Colonic mucosa (tissue), 4 donors: ENCODE measurements around the gene DENND6B. TPM values are rescaled to one million over a fixed set of nuclear protein-coding genes. Genes with fewer than 3 reads are reported as not detected.
"Not testable (repeated sequence)": the region's sequence is repeated elsewhere in the genome, so short reads cannot be mapped to it uniquely, and the experiment has no call there.

Experiments used
- DNase-seq: peaks from one replicate; pipeline ENCODE4 v3.0.0-alpha.2; 2020
- H3K27ac ChIP-seq: fragments of 200-600 bp; one replicate; pipeline ENCODE4 v1.8.0; 2021
- H3K27me3 ChIP-seq: fragments of 200-600 bp; one replicate; pipeline ENCODE4 v1.8.0; 2021
- H3K36me3 ChIP-seq: fragments of 200-600 bp; one replicate; pipeline ENCODE4 v1.8.0; 2021
- H3K4me1 ChIP-seq: fragments of 200-600 bp; one replicate; pipeline ENCODE4 v1.8.0; 2021; ENCODE audit warnings: mild to moderate bottlenecking
- H3K4me3 ChIP-seq: fragments of 200-600 bp; one replicate; pipeline ENCODE4 v1.8.0; 2021
- H3K9ac ChIP-seq, 2 donors: one replicate each; pipeline ENCODE4 v1.7.0; 2013; ENCODE audit warnings: control low read depth in 2 of 2, low read depth in 2 of 2, low read length in 2 of 2
- H3K9me3 ChIP-seq: fragments of 200-600 bp; one replicate; pipeline ENCODE4 v1.8.0; 2021
- intact Hi-C: fragments of 100-400 bp; cut with DNase I; formaldehyde crosslinking; loops from one replicate; pipeline ENCODE4 v1.14.1; 2022
- total RNA-seq, 2 donors: library from RNA; stranded (reverse); fragmentation: NEBNext Ultra II Directional in 1 of 2; extraction: Animal tissue kit (Norgen Biotek cat#: 25700) in 1 of 2; gene quantifications; one replicate each; pipeline ENCODE4 v1.2.1, GENCODE V29; 2021
- TF ChIP-seq, protein P1 (sequence below): fragments of 200-600 bp; IDR thresholded peaks from one replicate; pipeline ENCODE4 v1.8.0; 2022; ENCODE audit warnings: antibody characterized with exemption, mild to moderate bottlenecking
- donor health status: healthy.
- donor health status: DM: no; HTN: no; CAD: no.
- donor health status: DM: no; HTN: no; CAD: no.

The DENND6B gene
- total RNA-seq, 2 donors from 2014 or later = 2.4 to 4.0 TPM

GRCh38 chr22:50338042-50338573, 11.3 kb upstream of the DENND6B start:
- H3K27ac ChIP-seq = no peak overlapping the region
- H3K9me3 ChIP-seq = no peaks in the 10 kb centered on the region
- H3K27me3 ChIP-seq = no peaks in the 10 kb centered on the region
- no peaks in the 10 kb centered on the region for H3K4me1 ChIP-seq
- no peak for DNase-seq
- H3K36me3 ChIP-seq = no peaks in the 10 kb centered on the region
- TF ChIP-seq, protein P1, sequence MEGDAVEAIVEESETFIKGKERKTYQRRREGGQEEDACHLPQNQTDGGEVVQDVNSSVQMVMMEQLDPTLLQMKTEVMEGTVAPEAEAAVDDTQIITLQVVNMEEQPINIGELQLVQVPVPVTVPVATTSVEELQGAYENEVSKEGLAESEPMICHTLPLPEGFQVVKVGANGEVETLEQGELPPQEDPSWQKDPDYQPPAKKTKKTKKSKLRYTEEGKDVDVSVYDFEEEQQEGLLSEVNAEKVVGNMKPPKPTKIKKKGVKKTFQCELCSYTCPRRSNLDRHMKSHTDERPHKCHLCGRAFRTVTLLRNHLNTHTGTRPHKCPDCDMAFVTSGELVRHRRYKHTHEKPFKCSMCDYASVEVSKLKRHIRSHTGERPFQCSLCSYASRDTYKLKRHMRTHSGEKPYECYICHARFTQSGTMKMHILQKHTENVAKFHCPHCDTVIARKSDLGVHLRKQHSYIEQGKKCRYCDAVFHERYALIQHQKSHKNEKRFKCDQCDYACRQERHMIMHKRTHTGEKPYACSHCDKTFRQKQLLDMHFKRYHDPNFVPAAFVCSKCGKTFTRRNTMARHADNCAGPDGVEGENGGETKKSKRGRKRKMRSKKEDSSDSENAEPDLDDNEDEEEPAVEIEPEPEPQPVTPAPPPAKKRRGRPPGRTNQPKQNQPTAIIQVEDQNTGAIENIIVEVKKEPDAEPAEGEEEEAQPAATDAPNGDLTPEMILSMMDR = no peak
- H3K9ac ChIP-seq = no peak overlapping the region
- H3K4me3 ChIP-seq = no peak overlapping the region
- intact Hi-C loops = no loop called here

GRCh38 chr22:50337262-50338041, 10.6 kb upstream of the DENND6B start:
- no peaks in the 10 kb centered on the region for H3K36me3 ChIP-seq
- H3K27me3 ChIP-seq = no peaks in the 10 kb centered on the region
- TF ChIP-seq, protein P1 = no peak
- H3K4me1 ChIP-seq = no peaks in the 10 kb centered on the region
- DNase-seq = no peak
- no peak overlapping the region for H3K4me3 ChIP-seq
- H3K9ac ChIP-seq = no peak overlapping the region
- no peak overlapping the region for H3K27ac ChIP-seq
- intact Hi-C loops = no loop called here
- no peaks in the 10 kb centered on the region for H3K9me3 ChIP-seq

GRCh38 chr22:50334433-50334832, 7.6 kb upstream of the DENND6B start:
- H3K9ac ChIP-seq, H3K9me3 ChIP-seq, H3K27ac ChIP-seq, DNase-seq, H3K36me3 ChIP-seq, H3K27me3 ChIP-seq, intact Hi-C loops, H3K4me3 ChIP-seq, H3K4me1 ChIP-seq: not testable (repeated sequence)

GRCh38 chr22:50329236-50329635, 2.4 kb upstream of the DENND6B start:
- TF ChIP-seq, protein P1 = no peak
- Histone ChIP-seq H3K36me3 (no peaks in the 10 kb centered on the region), H3K4me3 (no peak overlapping the region), H3K4me1 (peaks cover 3% of the 10 kb centered on the region), H3K9ac (no peak overlapping the region), H3K27ac (no peak overlapping the region), H3K9me3 (no peaks in the 10 kb centered on the region), H3K27me3 (no peaks in the 10 kb centered on the region)
- intact Hi-C loops = no loop called here
- no peak for DNase-seq

GRCh38 chr22:50327711-50328019, 853 bp upstream of the DENND6B start:
- Histone ChIP-seq H3K27me3 (no peaks in the 10 kb centered on the region), H3K27ac (peak overlapping the region; percentile 87), H3K4me1 (peaks cover 3% of the 10 kb centered on the region), H3K9me3 (no peaks in the 10 kb centered on the region), H3K9ac (peak overlapping the region; percentile 78 to 95), H3K36me3 (no peaks in the 10 kb centered on the region), H3K4me3 (peak overlapping the region; percentile 73)
- TF ChIP-seq, protein P1 = no peak
- DNase-seq = no peak
- intact Hi-C loops = loop anchor here (2.0 kb wide), 1 partner anchor 53 kb away; no protein-coding TSS in a partner anchor
